Muscle layer of duodenum (tissue), 2 donors: Measurements from ENCODE around the gene SMARCB1.

Experiments
- H3K27ac ChIP-seq: one replicate; pipeline ENCODE4 v1.7.0; 2013; ENCODE audit warnings: mild to moderate bottlenecking, low read length
- H3K27me3 ChIP-seq: one replicate; pipeline ENCODE4 v1.7.0; 2013; ENCODE audit warnings: low read depth, mild to moderate bottlenecking, control low read depth, low read length
- H3K36me3 ChIP-seq, 2 donors: one replicate each; pipeline ENCODE4 v1.7.0; 2013; ENCODE audit warnings: low read length in 2 of 2, control low read depth in 1 of 2, mild to moderate bottlenecking in 1 of 2; ENCODE audit not compliant: insufficient read depth in 2 of 2, control insufficient read depth in 1 of 2
- H3K4me1 ChIP-seq, 2 donors: one replicate each; pipeline ENCODE4 v1.7.0; 2013; ENCODE audit warnings: low read length in 2 of 2, mild to moderate bottlenecking in 2 of 2, control low read depth in 1 of 2, moderate library complexity in 1 of 2; ENCODE audit not compliant: insufficient read depth in 2 of 2, control insufficient read depth in 1 of 2
- H3K4me3 ChIP-seq, 2 donors: one replicate each; pipeline ENCODE4 v1.7.0; 2013; ENCODE audit warnings: low read length in 2 of 2, low read depth in 1 of 2, mild to moderate bottlenecking in 1 of 2
- H3K9me3 ChIP-seq, 2 donors: one replicate each; pipeline ENCODE4 v1.7.0; 2013; ENCODE audit warnings: low read length in 2 of 2, control low read depth in 1 of 2, mild to moderate bottlenecking in 1 of 2; ENCODE audit not compliant: control insufficient read depth in 1 of 2
- donor health status: healthy.

SMARCB1 gene

DNA sequence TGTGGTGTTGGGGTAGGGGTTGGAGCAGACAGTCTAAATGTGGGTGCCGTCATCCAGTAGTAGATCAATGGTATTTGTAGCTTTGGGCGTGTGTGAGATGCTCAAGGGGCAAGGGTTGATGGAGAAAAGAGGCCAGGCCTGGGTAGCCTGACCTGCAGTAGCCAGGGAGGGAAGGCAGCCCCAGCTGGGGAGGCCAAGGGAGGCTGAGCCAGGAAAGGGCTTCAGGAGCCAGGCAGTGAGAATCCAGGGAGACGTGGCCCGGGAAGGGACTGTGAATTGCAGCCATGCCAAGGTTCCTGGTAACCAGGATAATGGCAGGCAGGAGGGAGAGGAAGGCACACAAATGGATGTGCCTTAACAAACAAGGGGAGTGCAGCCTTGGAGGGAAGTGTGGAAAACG lies 54.5 kb downstream of the SMARCB1 start:
- Histone ChIP-seq H3K4me3 (no peak overlapping the region), H3K4me1 (peaks cover 0 to 26% of the 10 kb centered on the region in 2 donors), H3K36me3 (peaks cover 0 to 2% of the 10 kb centered on the region in 2 donors), H3K9me3 (no peaks in the 10 kb centered on the region), H3K27me3 (no peaks in the 10 kb centered on the region), H3K27ac (no peak overlapping the region)

DNA sequence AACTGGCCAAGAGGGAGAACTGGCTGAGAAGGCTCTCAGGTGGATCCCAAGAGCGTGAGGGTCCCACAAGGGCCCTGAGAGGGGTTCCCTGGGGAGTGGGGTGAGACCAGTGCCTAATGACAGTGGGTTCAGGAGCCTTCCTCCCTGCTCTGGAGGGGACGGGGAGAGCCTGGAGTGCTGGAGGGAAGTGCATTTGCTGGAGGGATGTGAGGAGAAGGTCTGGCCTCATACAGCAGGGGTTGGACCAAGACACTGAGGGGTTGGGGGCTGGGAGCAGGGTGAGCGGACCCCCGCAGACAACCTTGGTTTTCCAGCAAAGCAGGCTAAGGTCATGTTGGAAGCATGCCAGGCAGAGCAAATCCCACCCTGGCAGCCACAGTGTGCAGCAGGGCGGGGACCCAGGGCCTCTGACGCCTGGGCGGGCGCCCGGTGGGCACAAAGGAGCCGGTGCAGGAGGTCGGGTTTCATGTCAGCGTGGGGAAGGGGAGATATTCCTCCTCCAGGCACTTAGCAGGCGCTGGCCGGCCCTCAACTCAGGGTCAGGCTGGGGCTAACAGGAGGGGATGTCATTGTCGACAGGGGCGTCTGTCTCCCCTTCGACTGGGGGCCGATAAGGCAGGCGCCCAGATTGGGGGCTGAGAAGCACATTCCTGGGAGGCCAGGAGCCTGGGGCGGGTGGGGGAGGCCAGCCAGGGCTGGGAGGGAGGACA lies 55.1 kb downstream of the SMARCB1 start:
- Histone ChIP-seq H3K4me1 (peaks cover 0 to 26% of the 10 kb centered on the region in 2 donors), H3K27ac (no peak overlapping the region), H3K4me3 (no peak overlapping the region), H3K27me3 (no peaks in the 10 kb centered on the region), H3K36me3 (no peaks in the 10 kb centered on the region), H3K9me3 (no peaks in the 10 kb centered on the region)

DNA sequence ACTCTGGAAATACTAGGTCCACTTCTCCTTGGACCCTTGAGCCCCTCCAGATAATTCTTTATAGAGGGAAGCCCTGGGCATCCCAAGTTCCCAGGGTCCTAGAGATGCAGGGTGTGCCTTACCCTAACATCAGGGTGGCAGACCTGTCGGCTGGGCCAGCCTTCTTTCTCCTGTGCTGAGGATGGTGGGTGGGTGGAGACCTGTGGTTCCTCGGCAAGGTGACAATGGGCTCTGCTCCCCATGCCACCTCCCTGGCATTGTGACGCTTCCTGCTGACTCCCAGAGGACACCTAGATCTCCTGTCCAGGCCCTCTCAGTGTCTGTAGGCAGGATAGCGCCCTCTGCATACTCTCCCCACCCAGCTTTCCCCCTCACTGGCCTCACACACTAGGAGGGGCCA lies 55.8 kb downstream of the SMARCB1 start:
- Histone ChIP-seq H3K4me3 (no peak overlapping the region), H3K27me3 (no peaks in the 10 kb centered on the region), H3K9me3 (no peaks in the 10 kb centered on the region), H3K4me1 (peaks cover 0 to 26% of the 10 kb centered on the region in 2 donors), H3K36me3 (no peaks in the 10 kb centered on the region), H3K27ac (no peak overlapping the region)

DNA sequence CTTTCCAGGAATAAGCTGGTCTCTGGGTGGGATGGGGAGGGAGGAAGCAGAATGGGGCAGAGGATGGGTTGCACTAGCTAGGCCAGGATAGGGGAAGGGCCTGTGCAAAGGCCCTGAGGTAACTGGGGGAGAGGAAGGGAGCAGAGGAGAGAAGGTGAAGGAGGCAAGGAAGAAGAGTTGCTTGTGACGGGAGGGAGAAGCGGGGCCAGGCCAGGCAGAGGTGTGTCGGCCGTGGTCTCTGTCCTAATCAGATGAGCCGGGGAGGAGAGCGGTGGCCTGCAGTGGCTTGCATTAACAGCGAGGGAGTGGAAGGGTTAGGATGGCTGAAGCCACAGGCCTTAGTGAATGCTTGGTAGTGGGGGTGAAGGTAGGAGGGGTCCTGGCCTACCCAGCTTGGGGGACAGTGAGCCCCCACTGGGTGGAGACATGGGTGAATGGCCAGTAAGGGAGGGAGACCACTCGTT lies 58.0 kb downstream of the SMARCB1 start:
- Histone ChIP-seq H3K36me3 (no peaks in the 10 kb centered on the region), H3K27me3 (no peaks in the 10 kb centered on the region), H3K27ac (no peak overlapping the region), H3K9me3 (no peaks in the 10 kb centered on the region), H3K4me1 (peaks cover 0 to 11% of the 10 kb centered on the region in 2 donors), H3K4me3 (no peak overlapping the region)

DNA sequence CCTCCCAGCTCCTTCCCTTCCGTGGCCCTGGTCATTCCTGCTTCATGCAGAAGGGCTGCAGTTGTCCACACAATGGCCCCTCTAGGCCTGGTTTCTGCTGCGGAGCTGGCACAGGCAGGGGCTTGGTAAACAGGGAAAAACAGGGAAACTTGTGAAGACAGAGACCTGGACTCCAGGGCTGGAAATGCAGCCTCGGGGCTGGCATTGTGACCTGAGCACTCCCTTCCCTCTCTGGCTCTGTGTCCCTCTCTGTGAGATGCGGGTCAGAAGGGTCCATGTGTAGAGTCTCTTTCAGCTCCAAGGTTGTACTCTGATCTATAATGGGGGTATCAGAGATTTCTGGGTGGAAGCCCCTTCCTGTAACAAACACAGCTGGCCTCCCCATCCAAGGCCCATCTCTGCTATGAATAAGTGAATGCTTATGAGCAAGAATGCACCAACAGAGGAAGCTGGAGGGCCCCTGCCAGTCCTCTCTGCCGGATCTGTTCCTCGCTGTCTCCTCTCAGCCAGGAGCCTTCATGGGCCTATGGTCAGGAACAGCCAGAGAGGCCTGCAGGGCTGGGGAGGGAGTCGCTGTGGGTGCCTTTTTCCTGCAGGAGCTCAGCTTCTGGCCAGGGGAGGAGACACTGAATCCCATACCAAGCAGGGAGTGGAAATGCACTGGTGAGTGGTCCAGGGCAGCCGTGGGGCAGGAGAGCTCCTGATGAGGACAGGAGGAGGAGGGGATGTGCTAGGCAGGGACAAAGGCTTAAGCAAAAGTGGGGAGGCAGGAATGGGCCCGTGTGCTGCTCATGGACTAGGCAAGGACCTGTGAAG lies 58.7 kb downstream of the SMARCB1 start:
- no peaks in the 10 kb centered on the region for H3K9me3 ChIP-seq
- peaks cover 0 to 10% of the 10 kb centered on the region in 2 donors for H3K4me1 ChIP-seq
- no peaks in the 10 kb centered on the region for H3K27me3 ChIP-seq
- no peaks in the 10 kb centered on the region for H3K36me3 ChIP-seq
- H3K4me3 ChIP-seq: no peak overlapping the region
- H3K27ac ChIP-seq: no peak overlapping the region

DNA sequence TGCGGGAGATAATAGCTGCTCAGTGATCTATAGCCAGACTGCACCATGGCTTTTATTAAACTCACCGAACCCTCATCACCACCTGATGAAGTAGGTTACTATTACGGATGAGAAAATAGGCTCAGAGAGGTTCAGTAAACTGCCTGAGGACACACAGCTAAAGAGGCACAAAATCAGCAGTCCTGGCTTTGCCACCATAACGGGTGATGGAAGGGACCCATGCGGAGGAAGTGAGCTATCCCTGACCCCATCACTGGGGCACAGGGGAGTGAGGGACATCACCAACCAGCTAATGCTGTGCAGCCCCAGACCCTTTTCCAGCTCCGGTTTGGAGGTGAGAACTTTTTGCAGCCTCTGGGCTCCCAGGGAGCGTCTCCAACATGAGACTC lies 59.3 kb downstream of the SMARCB1 start:
- Histone ChIP-seq H3K36me3 (no peaks in the 10 kb centered on the region), H3K4me3 (no peak overlapping the region), H3K27me3 (no peaks in the 10 kb centered on the region), H3K4me1 (peaks cover 0 to 10% of the 10 kb centered on the region in 2 donors), H3K9me3 (no peaks in the 10 kb centered on the region), H3K27ac (no peak overlapping the region)

DNA sequence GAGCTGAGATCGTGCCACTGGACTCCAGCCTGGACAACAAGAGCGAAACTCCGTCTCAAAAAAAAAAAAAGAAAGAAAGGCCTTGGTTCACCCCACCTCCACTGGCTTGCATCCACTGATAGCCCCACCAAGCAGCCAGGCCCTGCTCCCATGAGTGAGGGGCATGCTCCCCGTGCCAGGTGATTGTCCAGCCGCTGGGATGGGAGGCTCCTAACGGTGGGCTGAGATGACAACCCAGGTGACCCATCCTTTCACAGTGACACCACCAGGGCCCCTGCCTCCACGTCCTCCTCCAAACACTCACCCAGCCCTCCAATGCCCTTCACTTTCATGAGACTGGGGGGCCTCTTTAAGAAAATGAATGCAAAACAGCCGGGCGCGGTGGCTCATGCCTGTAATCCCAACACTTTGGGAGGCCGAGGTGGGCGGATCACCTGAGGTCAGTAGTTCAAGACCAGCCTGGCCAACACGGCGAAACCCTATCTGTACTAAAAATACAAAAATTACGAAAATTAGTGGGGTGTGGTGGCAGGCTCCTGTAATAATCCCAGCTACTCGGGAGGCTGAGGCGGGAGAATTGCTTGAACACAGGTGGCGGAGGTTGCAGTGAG lies 60.6 kb downstream of the SMARCB1 start:
- H3K27me3 ChIP-seq: no peaks in the 10 kb centered on the region
- H3K4me1 ChIP-seq: peaks cover 0 to 10% of the 10 kb centered on the region in 2 donors
- H3K4me3 ChIP-seq: no peak overlapping the region
- H3K9me3 ChIP-seq: no peaks in the 10 kb centered on the region
- H3K36me3 ChIP-seq: no peaks in the 10 kb centered on the region
- H3K27ac ChIP-seq: no peak overlapping the region

DNA sequence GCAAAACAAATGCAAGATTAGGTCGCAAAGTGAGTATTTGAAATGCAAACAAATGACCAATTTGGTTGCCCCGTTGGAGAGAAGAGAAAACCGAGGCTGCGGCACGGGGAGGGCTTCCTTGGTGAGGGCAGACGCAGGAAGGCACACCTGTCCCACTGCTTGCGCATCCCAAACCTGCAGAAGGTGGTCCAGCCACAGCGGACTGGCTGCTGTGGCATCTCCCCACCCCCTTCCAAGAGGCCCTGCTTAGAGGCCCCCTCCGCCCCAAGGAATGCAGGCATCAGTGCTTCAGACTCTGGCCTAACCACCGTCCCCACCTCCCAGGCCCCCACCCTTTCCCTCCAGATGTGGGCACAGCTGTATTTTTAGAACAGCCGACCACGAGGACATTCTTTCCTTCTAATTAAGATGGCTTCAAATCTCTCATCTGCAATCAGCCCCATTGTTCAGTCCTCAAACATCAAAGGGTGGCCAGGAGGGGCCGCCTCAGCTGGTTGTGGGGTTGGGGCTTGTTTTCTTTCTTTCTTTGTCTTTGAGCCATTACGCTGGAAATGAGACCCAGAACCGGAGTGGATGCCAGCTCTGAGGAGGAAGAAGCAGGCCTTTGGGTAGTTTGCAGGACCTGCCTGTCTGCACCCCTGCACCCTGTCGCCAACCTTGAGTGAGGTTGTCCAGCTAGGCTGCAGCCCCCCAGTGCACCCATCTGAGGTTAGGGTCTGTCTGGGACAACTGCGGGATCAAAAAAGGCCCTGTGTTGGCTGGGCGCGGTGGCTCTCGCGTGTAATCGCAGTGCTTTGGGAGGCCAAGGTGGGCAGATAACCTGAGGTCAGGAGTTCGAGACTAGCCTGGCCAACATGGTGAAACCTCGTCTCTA lies 61.5 kb downstream of the SMARCB1 start:
- no peak overlapping the region for H3K27ac ChIP-seq
- H3K9me3 ChIP-seq: no peaks in the 10 kb centered on the region
- H3K4me1 ChIP-seq: peaks cover 0 to 10% of the 10 kb centered on the region in 2 donors
- H3K4me3 ChIP-seq: no peak overlapping the region
- no peaks in the 10 kb centered on the region for H3K27me3 ChIP-seq
- no peaks in the 10 kb centered on the region for H3K36me3 ChIP-seq

DNA sequence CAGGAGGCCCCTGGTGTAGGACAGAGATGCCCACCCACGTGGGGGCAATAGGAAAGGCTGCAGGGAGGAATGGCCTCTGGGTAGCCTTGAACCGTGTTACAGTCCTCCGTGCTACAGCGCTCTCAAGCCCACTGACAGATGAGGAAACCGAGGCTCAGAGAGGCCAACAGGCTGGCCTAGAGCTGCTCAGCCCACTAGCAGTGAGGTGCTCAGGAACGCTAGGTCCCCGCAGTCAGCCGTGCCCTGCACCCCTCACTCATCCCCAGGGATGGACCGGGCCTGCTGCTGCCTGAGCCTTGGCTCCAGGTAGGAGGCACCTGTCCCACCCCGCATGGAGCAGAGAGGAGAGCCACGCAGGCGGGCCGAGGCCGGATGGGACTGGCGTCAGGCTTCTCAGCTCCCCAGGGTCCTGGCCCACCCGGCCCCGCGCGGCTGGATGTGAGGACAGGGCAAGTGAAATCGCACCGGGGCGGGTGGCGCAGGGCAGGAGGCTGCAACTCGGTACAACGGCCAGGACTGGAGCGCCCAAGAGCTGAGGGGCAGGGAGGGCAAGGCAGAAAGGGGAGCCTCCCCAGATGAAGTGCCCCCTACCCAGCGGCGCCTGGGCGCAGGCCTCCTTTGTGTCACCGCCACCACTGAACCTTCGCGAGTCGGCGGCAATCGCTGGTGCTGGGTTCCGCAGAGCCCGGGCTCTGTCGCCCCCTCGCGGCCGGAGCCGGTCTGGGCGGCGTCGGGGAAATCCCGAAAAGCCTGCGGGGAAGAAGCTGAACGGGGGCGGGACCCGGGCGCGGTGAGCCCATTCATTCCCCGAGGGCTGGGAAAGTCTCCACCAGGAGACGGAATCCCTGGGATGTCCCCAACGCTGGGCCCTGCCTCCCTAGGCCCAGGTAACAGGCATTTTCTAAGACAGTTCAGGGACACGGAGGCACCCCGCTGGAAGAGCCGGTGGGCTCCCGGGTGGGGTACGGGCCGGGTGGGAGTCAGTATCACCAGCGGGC lies 62.5 kb downstream of the SMARCB1 start:
- Histone ChIP-seq H3K36me3 (no peaks in the 10 kb centered on the region), H3K4me1 (peaks cover 0 to 10% of the 10 kb centered on the region in 2 donors), H3K27me3 (no peaks in the 10 kb centered on the region), H3K9me3 (no peaks in the 10 kb centered on the region), H3K27ac (no peak overlapping the region), H3K4me3 (no peak overlapping the region)

DNA sequence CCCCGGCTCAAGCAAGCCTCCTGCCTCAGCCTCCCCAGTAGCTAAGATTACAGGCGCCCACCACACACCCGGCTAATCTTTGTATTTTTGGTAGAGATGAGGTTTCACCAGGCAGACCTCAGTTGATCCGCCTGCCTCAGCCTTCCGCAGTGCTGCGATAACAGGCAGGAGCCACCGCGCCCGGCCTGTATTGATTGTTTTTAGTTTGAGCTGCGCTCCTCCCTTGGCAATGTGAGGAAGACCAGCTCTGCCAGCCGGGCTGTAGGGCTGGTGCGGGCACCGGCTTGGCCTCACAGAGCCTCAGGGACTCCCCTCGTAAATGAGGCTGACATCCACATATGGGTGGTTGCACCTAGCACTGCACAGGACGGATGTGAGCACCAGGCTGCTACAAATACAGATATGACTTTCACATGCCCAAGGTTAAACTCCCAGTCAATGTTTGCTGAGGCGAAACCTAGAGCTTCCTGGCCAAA lies 63.4 kb downstream of the SMARCB1 start:
- Histone ChIP-seq H3K9me3 (no peaks in the 10 kb centered on the region), H3K36me3 (no peaks in the 10 kb centered on the region), H3K4me1 (peaks cover 0 to 2% of the 10 kb centered on the region in 2 donors), H3K27ac (no peak overlapping the region), H3K4me3 (no peak overlapping the region), H3K27me3 (no peaks in the 10 kb centered on the region)
